Forelimb muscle (tissue), 1 donor: ENCODE results near the gene FARS2. TPM values are rescaled to one million over a fixed set of nuclear protein-coding genes. Genes with fewer than 3 reads are reported as not detected.

Source experiments
- DNase-seq: peaks from one replicate; pipeline ENCODE4 v3.0.0-alpha.2; 2013; ENCODE audit warnings: low read depth
- polyA plus RNA-seq: library from polyadenylated mRNA; unstranded; fragments of 120-200 nt; gene quantifications from one replicate; pipeline ENCODE4 v1.2.1, GENCODE V29; 2013; ENCODE audit not compliant: insufficient read length

FARS2 gene
- polyA plus RNA-seq, 1 donor: 10.3 TPM

DNA sequence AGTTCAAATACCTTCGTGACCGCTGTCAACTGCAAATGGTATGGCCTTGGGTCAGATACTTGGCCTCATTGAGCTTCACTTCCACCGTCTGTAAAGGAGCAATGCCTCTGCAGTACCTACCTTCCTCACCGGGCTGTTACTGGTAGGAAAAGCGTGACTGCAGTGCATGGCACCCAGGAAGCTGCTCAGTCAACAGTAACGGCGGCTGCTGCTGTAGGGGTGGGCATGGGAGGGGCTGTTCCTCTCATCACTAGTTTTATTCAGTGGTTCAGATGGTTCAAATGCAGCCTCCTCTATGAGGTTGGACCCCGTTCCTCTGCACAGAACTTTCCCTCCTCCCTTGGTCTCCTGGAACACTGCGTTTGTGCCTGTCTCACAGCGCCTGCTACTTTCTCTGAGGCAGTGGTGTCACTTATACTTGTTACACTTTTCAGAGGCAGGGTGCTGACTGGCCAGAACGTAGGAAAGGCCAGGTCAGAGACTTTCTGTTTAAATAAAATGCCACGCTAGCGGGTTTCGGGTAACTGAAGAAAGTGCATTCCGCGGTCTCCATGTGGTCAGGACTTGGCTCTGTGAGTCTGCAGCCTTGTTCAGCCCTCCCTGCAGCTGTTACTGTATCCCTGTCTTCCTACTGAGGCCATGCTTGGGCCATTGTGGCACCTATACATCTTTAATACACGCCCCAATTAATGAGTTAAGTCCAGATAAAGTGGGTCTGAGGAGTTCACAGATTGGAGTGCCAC, 465.8 kb downstream of the FARS2 start:
- no peak for DNase-seq

DNA sequence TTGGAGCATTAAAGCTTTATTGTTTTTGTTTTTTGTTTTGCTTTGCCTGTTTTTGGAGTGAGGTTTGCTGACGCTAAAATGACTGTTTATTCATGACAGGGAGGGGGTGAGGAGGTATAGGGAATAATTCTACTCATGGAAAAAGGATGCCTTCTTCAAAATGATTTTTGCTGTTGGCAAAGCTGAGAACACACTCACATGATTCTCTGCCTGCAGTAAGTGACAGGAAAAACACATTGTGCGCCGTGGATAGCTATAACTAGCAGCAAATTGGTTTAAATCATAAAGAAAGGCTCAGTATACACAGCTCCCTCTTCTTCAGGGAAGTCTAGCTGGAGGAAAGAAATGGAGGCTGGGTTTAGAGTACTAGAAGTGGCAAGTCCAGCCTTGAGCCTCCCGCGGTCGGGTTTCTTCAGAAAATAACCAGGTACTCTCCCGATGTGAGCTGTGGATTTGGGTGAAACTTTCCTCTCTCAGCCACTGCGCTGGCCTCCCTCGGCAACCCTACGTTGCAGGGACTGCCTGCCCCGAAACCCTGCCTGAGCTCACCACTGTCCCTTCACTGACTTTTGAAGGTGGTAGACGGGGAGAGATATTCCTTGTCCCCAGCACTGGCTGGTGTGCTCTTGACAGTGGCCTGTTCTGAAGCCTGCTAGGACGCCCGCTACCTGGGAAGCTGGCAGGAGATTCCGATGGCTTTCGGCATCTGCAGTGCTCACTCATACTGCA, 467.2 kb downstream of the FARS2 start:
- DNase-seq: no peak

DNA sequence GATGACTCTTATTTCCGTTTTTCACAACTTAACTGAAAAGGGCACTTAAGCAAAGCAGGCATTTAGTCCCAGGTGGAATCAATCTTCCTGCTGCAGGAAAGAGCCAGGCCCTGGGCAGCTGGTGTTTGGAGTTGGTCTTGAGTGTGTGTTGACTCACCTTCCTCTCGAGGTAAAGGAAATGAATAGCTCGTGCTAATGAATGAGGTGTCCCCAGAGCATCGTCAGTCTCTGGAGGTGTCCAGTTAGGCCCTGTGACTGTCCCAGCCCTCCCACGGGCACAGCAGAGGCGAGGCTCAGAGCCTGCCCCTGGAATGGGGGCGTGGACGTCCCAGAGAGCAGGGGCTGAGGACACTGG, 467.7 kb downstream of the FARS2 start:
- DNase-seq: no peak

DNA sequence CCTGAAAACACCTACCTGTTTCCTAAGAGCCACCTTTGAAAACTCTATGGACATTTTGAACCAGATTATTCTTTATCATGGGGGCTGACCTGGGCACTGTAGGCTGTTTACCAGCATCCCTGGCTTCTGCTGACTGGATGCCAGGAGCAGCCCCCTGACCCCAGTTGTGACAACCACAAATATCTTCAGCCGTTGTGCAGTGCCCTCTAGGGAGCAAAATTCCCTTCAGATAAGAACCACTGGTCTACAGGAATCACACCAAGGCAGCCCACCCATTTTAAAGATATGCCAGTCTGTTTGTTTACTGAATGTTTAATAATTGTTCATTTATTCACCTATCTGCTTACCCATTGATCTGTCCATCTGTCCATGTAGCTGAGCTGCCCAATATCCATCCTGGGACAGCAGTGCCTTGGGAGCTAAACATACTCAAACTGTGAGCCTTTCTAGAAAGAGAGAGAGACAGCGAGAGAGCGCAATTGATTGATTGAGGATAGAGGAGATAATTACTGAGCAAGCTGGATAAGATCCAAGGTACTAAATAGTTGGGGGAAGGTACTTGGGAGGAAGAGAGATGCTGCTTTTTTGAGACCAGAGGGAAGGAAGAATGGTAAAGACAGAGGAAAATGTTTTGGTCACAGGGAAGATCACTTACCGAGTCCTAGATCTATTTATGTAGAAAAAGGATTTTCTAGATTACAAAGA, 468.7 kb downstream of the FARS2 start:
- no peak for DNase-seq

DNA sequence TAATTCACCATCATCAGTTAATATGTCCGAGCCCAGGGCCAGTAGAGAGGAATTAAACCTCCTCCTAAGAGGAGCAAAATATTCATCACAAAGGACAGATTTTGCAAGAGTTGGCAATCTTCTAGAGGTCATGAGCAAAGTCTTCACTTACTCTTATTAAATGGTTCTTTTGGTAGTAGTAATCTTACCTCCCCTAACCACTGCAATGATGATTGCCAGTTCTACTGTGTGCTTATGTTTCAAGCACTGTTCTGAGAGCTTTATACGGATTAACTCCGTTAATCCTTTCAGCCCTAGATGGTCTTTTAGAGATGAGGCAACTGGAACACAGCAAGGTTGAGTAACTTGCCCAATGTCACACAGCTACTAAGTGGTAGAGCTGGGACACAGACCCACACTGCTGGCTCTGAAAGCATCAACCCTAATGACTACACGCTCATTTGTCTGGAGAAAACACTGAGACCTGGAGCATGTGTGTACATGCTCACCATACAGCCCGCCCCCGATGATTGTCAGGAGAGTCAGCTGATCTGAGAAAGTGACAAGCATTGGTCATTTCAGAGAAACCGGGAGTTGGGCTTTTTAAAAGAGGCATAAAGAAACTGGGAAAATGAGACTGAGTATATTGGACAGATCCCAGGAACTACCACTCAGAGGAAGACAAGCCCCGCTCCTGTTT, 469.4 kb downstream of the FARS2 start:
- no peak for DNase-seq

DNA sequence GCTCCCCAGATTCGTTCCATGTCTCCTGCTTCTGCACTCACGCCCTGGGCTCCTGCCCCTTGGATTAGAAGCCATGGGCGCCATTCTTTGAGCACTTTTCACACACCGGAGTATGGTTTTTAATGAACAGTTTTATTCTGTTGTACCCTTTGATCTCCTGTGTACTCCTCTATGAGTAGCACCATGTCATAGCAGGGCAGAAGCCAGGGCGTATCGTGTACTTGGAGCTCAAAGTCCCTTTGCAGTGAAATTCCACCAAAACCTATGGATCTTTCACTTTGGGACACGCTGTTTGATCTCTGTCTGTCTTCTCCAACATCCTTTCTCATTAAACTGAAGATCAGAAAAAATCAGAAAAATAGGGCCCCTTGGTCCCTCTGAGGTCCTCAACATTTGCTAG, 470.1 kb downstream of the FARS2 start:
- no peak for DNase-seq

DNA sequence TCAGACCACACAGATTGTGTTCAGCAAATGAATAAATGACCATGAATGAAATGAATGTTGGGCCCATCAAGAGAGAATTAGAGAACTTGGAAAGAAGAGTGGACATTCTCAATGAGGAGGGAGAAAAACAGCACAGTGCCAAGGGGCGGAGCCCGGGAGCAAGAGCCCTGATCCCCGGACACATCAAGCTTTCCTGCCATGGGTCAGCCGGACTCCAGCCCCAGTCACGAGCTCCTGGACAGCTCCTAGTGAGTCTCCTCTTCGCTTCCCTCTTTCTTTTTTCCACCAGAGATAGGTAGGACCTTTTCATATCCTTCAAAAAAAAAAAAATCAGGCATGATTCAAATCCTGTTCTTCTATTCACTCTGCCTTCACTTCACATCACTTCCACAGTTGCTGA, 471.2 kb downstream of the FARS2 start:
- DNase-seq: no peak

DNA sequence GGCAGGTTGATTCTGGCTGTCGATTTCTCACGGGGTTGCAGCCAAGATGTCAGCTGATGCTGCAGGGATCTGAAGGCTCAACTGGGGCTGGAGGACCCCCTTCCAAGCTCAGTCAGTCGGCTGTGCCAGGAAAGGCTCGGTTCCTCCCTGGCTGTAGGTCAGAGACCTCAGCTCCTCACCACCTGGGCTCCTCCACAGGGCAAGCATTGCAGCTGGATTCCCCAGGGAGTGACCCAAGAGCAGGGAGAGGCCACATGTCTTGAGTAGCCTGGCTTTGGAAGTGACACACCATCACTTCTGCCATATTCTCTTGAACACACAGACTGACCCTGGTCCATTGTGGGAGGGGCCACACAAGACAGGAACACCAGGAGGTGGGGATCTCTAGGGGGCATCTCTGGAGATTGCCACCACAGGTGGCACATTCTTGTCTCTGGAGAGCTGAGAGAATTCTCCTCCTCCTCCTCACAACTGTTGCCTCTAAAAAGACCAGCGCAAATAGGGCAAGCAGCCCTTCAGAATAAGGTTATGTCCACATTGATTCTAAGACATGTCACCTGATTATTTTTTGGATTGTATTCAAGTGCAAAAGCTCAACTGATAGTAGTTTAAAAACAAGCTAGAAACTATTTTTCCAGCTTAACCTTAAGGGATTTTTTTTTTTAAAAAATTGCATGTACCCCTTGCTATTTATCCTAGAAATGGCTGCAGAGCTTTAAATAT, 474.9 kb downstream of the FARS2 start:
- no peak for DNase-seq

DNA sequence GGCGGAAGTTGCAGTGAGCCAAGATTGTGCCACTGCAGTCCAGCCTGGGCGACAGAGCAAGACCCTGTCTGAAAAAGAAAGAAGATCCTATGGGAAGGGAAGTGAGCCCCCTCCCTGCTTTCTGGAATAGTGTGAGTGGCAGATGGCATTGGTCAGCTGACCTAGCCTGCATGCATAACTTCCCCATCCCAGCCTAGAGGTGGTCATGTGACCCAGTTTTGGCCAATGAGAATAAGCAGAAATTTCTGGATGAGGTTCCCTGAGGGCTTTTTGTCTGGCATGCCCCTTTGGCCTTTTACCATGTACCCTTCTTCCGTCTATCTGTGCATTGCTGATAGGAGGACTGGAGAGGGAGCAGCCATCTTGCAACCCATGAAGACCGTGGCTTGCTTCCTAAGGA, 476.1 kb downstream of the FARS2 start:
- DNase-seq: no peak

DNA sequence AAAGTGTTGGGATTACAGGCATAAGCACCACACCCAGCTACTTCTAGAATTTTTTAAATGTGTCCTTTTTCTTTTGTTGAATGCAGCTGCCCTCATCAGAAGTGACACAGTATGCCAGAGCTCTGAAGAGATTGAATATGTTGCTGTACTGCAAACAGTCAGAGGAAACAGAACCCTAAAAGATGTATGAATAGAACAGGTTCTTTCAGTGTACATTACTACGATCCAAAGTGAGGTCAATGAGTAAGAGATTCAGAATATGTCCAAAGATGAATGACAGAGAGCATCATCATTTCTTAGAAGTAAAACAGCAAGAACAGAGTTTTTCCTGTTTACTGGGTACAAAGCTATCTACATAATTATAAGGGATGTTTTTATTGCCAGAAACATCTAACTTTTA, 476.9 kb downstream of the FARS2 start:
- no peak for DNase-seq

DNA sequence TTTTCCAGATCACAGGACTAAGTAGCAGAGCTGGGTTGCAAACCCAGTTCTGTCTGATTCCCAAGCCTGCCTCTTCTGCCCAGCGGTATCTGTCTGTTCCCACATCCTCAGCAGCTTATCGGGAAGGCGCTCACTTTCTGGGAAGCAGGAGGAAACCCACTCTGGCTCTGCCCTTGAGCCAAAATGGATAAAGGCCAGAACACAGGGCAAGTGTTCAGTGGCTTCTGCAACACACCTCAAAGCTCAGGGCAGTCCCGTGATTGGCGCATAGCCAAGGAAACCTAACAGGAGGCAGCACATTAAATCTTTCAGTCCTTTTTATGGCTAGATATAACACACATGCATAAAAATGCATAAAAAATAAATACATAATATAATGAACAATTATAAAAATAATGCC, 483.2 kb downstream of the FARS2 start:
- DNase-seq: no peak

DNA sequence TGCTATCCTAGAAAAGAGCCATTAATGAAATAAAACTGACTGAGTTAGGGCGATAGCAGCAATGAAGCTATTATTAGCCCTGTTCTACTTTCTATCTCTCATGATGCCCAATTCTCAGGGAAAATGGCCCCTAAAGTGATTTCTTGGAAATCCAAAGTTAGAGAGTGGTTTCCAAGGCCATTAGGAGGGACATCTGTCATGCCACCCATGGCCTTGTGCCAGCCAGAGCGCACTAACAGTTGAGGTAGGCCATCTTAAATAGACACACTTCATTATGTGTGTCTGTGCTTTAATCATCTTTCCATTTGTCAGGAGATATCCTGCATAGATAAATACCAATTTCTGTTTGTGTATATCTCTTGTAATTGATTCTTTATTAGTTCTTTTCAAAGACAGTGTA, 483.8 kb downstream of the FARS2 start:
- DNase-seq: no peak

DNA sequence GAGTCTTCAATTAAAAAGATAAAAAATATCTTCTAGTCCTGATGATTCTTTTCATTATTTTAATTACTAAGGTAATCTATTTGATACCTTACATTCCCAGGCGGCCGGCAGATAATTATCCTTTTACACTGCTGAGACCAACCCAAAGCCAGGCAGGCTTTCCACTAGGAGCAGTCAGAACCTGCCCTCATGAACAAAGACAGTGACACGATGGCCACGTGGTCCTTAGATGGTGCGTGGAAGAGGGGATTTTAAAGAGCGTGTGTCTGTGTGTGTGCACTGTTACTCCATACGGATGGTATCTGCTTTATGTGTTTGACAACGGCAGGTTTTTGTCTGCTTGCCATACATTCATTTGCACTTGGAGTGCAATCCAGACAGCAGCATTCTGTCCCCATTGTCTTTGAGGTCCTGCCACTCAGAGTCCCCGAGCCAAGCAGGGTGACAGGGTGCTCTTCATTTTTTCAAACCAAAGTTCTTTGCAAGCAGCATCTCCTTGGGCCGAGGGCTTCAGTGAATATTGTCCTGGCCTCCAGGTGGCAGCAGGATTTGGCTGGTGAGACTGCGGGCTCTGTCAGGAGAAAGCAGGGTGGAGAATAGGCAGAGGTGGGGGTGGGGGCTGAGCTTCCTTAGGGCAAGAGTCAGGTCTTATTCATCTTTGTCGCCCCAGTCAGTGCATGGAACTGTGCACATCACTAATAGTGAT, 484.9 kb downstream of the FARS2 start:
- DNase-seq: no peak

DNA sequence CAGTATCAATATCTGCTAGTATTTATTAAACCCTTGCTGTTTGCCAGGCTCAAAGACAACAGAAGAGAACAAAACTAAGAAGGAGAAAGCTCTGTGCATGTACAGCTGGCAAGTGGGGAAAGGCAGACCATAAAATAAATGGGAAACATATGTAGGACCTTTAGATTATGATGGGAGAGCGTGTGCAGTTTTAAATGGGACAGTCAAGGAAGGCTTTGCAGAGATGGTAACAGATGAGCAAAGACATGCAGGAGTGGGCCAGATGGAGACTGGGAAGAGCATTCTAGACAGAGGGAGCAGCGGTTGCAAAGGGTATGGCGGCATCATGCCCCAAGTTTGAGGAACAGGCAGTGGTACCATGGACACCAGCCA, 485.4 kb downstream of the FARS2 start:
- DNase-seq: no peak

DNA sequence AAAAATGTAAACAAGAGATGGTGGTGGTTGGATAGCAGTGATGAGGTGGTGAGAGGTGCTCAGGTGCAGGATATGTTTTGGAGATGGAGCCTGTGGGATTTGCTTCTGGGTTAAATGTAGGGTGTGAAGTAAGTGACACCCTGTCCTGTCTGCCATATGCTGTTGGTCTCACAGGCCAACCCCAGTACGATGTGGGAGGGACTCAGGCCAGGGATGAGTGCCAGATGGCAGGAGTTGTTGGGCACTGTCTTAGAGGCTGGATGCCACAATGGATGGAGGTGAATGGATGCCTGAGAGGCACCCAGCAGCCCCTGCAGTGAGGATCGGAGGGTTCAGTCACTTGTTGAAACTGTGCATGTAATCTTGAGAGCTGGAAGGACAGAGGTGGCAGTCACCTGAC, 486.1 kb downstream of the FARS2 start:
- DNase-seq: no peak

DNA sequence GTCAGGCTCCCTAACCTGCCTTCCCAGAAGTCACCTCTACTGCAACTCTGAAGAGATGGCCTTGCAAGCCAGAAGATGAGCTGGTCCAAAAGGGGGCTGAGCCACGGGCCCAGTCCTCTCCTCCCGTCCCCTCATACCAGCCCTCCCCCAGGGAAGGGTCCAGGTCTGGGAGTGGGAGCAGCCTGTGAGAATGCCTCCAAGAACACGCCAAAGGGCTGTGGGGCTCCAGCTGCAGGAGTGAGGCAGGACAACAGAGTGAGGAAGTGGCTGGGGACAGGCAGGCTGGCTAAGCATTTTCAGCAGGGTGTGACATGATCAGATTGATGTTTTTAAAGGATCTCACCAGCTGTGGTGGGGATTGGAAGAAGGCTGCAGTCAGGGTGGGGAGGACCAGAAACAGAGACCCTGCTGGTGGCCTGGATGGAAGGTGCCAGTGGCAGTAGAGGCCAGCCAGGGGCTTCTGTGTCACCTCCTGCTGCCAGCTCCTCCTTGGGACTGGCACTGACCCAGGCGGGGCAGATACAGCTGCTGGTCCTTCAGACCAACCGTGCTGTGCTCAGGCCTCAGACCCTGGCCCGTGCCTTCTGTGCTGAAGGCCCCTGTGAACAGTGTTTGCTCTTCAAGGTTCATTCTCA, 487.8 kb downstream of the FARS2 start:
- no peak for DNase-seq

DNA sequence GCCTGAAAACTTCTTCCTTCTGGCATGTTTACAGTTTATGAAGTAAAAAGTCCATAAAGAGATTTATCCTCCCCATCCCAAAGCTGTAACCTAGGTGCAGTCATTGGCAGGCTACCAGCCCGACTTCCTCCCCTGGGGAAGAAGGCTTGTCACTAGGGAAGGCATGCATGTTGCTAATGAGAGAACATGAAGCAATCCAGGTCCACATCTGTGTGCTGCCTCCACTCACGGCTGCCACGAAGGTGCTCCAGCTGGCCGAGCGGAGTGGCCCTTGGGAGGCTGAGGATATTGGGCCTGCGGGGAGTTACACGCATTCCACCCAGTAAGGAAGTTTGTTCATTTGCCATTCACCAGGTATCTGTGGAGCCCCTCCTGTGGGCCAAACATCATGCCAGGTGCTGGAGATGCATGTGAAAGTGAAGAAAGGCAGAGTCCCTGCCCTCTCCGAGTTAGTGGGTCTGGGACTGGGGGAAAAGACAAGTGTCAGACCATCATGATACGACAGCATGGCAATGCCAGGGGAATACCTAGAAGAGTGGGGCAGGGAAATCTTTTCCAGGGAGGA, 488.4 kb downstream of the FARS2 start:
- DNase-seq: no peak

DNA sequence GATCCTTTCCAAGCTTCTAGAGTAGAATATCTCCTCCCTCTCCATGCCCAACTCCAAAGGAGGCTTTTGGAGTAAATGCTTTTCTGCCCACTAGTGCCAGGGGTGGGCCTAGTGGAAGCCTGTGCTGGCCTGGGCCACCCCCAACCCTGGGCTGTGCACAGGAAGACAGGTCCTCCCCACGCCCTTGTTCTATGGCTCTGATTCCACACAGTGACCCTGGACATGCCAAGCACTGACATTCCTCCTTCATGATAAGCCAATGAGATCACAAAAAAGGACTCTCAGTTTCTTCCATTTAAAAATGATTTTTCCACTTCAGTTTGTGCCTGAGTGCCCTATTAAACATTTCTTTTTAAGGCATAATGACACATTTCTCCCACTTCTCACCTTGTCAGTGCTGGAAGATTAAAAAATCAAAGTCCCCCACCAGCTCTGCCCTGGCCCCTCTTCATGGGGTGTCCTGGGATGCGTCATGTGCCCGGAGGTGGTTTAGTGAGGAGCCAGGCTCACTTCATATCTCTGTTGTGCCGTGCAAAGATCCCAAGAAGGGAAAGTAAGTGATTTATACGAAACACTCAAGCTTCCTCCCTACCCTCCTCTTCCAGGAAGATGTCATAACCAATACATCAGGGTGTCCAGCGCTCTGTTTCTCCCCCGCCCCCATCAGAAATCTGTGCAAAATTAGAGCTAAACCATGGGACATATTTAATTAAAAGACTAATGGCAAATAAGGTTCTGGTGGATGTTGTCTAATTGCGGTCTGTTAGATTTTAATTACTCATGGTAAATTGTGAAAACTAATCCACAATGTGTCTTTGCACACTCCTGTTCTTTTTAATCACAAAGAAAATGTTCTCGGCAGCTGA, 490.4 kb downstream of the FARS2 start:
- DNase-seq: no peak

DNA sequence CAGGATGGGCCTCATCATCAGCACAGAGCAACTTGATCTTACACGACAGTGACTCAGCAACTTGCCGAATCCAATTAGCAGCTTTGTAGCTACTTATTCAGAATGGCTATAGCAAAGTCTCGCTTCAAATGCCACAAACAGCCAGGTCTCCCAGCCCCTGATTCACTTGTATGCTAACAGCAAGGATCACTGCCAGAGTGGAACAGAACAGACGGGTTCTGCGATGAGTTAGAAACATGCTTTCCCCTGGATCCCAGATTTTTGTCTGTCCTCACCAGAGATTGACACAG, 491.0 kb downstream of the FARS2 start:
- DNase-seq: no peak

DNA sequence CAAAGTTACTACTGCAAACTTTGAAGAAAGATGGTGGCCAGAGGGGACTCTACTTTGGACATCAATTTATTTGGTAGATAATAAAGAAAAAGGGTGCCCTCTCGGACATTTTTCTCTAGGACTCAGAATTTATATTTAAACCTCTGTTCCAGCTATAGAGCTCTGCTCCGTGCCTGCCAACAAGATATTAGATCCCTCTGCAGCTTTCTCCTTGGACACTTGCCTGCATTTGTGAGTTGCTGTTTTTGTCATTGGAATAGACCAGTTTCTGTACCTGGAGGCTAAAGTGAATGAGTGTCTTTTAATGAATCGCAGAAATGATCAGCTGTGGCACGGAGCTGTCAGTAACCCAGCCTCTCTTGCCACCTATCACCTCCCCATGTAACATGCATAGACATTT, 491.9 kb downstream of the FARS2 start:
- no peak for DNase-seq
